OCI-M2 (cell line): ENCODE results near the gene TIMM50.
A peak's percentile ranks its signal among the peaks of the same experiment; 100 is the strongest.

Experiments
- DNase-seq: peaks from one replicate; lab custom pipeline; 2025; ENCODE audit not compliant: unreplicated experiment; lab: John Stamatoyannopoulos, UW

Gene TIMM50

GRCh38 chr19:39498798-39499642 is 18.4 kb downstream of the TIMM50 start, which contains the start of gene DLL3:
Gene DLL3 (plus strand): TSS chr19:39498947. CDS start chr19:39498975, 28 bp downstream.
- DNase-seq, result no peak

GRCh38 chr19:39499932-39500331 is 19.3 kb downstream of the TIMM50 start:
- no peak for DNase-seq

- no peak for DNase-seq
These were observed 19.9 kb downstream of the TIMM50 start for GRCh38 chr19:39500543-39500942.

GRCh38 chr19:39501340-39501739 is 20.7 kb downstream of the TIMM50 start:
- DNase-seq, result no peak

- peak; percentile 72 for DNase-seq
These were observed 22.2 kb downstream of the TIMM50 start for GRCh38 chr19:39502640-39503417.

GRCh38 chr19:39506598-39506943 is 25.9 kb downstream of the TIMM50 start:
- DNase-seq, result no peak

GRCh38 chr19:39506944-39507714 is 26.5 kb downstream of the TIMM50 start:
- DNase-seq, result no peak

- DNase-seq, result no peak
These were observed 27.2 kb downstream of the TIMM50 start for GRCh38 chr19:39507715-39508364.

- DNase-seq, result no peak
These were observed 28.0 kb downstream of the TIMM50 start for GRCh38 chr19:39508629-39509028.

- DNase-seq, result no peak
These were observed 28.6 kb downstream of the TIMM50 start for GRCh38 chr19:39509233-39509632.

GRCh38 chr19:39512988-39513387 is 32.4 kb downstream of the TIMM50 start:
- no peak for DNase-seq

- DNase-seq, result no peak
These were observed 34.4 kb downstream of the TIMM50 start, which contains the start of gene SELENOV for GRCh38 chr19:39514840-39515550. Gene SELENOV (plus strand): TSS chr19:39515139. CDS start chr19:39515213, 74 bp downstream.

- DNase-seq, result no peak
These were observed 35.0 kb downstream of the TIMM50 start for GRCh38 chr19:39515551-39516191.

- DNase-seq, result no peak
These were observed 35.6 kb downstream of the TIMM50 start for GRCh38 chr19:39516270-39516669.

- DNase-seq, result no peak
These were observed 36.8 kb downstream of the TIMM50 start for GRCh38 chr19:39517432-39517831.

- DNase-seq, result no peak
These were observed 37.8 kb downstream of the TIMM50 start for GRCh38 chr19:39518458-39518857.

- no peak for DNase-seq
These were observed 38.3 kb downstream of the TIMM50 start for GRCh38 chr19:39518975-39519374.

- no peak for DNase-seq
These were observed 40.2 kb downstream of the TIMM50 start for GRCh38 chr19:39520541-39521484.

- no peak for DNase-seq
These were observed 43.9 kb downstream of the TIMM50 start for GRCh38 chr19:39524495-39524894.
